AG04449 (cell line): ENCODE results near the gene CYP2W1.

ENCODE experiments used
- CTCF ChIA-PET: fragments of 350-600 bp; formaldehyde crosslinking; extraction: SDS; loops from one replicate; lab custom pipeline; 2021; ENCODE audit warnings: antibody characterized with exemption; lab: Yijun Ruan, JAX
- POLR2A ChIA-PET: fragments of 400-600, 350-600 bp; formaldehyde crosslinking; extraction: SDS; loops from one replicate; lab custom pipeline; 2020; ENCODE audit warnings: antibody characterized with exemption, inconsistent platforms; lab: Yijun Ruan, JAX
- DNase-seq: peaks from one replicate; pipeline ENCODE4 v3.0.0-alpha.2; 2010; ENCODE audit warnings: low read depth, low spot score
- H3K4me3 ChIP-seq: 2 replicates; pipeline ENCODE4 v1.5.1; 2011; ENCODE audit warnings: low read depth, mild to moderate bottlenecking, control low read depth, low read length
- CTCF ChIP-seq: IDR thresholded peaks from one replicate; pipeline ENCODE4 v1.5.1; 2011; ENCODE audit warnings: mild to moderate bottlenecking, moderate library complexity, low read length, control low read depth, inconsistent platforms; ENCODE audit not compliant: insufficient read depth; ENCODE audit errors: missing control alignments

The CYP2W1 gene

GRCh38 chr7:981793-982510 is 1.0 kb upstream of the CYP2W1 start:
- CTCF ChIA-PET, result interaction anchor here (1.2 to 3.6 kb wide), 4 partner anchors 10 to 194 kb away, joined by 5 to 51 read pairs (median 9); no protein-coding TSS in a partner anchor
- H3K4me3 ChIP-seq, result no peak overlapping the region

DNA sequence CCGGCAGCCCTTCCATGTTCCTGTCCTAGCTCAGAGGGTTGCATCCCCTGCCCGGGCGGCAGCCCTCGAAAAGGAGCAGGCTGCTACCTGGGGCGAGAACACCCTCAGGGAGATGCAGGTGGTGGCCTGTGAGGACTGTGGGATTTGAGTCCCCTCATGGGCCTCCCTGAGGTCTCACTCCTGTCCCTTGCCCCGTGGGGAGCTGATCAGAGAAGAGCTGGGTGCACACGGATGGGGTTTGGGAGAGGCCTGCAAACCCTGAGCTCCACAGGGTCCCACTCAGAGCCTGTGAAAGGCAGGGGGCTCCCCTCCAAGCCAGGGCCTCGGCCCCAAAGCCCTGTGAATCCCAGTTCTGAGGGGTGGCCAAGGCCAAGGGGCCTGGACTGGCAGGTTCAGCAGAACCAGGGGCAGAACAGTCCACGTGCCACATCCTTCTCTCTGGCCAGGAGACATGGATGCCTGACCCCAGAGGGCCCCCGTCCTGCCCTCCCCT is 424 bp upstream of the CYP2W1 start:
- no peak overlapping the region for H3K4me3 ChIP-seq
- ChIA-PET POLR2A (no interaction called here), CTCF (interaction anchor here (1.2 to 3.6 kb wide), 4 partner anchors 10 to 194 kb away, joined by 5 to 51 read pairs (median 9); no protein-coding TSS in a partner anchor)
- DNase-seq, result no peak
- TF ChIP-seq CTCF, result no peak

More at GRCh38 chr7:981793-982510, 1.0 kb upstream of the CYP2W1 start:
- no peak for TF ChIP-seq CTCF
- POLR2A ChIA-PET, result no interaction called here
- DNase-seq, result no peak

- ChIA-PET CTCF (interaction anchor here (1.9 to 3.6 kb wide), 3 partner anchors 8 to 82 kb away, joined by 5 to 51 read pairs (median 15); partner anchors contain the start of gene COX19), POLR2A (interaction anchor here (1.0 kb wide), 1 partner anchor 8 kb away, joined by 3 read pairs; the partner anchor contains the start of gene COX19)
- H3K4me3 ChIP-seq, result no peak overlapping the region
- TF ChIP-seq CTCF, result no peak
- DNase-seq, result no peak
These were observed 663 bp downstream of the CYP2W1 start for GRCh38 chr7:983616-984071.

DNA sequence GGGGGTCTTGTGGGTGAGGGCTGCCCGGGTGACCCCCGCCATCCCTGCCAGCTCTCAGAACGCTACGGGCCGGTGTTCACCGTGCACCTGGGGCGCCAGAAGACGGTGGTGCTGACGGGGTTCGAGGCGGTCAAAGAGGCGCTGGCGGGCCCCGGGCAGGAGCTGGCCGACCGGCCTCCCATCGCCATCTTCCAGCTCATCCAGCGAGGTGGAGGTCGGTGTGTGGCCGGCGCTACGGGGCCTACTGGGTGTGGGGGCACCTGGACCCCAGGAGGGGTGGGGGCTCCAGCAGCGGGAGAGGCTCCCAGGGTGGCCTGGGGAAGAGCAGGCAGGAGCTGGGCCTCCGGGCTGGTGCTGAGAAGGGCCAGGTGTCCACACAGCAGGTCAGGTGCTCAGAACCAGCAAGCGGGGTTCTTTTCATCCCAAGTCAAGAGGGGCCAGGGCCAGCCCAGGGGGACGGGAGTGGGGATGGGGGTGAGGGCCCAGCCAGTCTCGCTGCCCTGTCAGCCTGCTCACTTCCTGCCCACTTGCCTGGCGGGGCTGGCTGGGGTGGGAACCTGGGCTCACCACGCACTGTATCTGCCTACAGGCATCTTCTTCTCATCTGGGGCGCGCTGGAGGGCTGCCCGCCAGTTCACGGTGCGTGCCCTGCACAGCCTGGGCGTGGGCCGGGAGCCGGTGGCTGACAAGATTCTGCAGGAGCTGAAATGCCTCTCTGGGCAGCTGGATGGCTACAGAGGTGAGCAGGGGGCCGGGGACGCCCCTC is 1.6 kb downstream of the CYP2W1 start:
- no peak for TF ChIP-seq CTCF
- H3K4me3 ChIP-seq, result no peak overlapping the region
- ChIA-PET POLR2A (interaction anchor here (1.0 kb wide), 1 partner anchor 9 kb away, joined by 3 read pairs; the partner anchor contains the start of gene COX19), CTCF (interaction anchor here (1.0 to 2.9 kb wide), 6 partner anchors 9 to 192 kb away, joined by 3 to 15 read pairs (median 4); partner anchors contain the start of gene COX19)
- no peak for DNase-seq

GRCh38 chr7:985127-985416 is 2.1 kb downstream of the CYP2W1 start:
- ChIA-PET POLR2A (no interaction called here), CTCF (interaction anchor here (1.0 to 2.9 kb wide), 6 partner anchors 10 to 191 kb away, joined by 3 to 15 read pairs (median 4); partner anchors contain the start of gene COX19)
- H3K4me3 ChIP-seq, result no peak overlapping the region
- no peak for TF ChIP-seq CTCF
- no peak for DNase-seq
